ENCODE results near the gene CEP170B. TPM values are rescaled to one million over a fixed set of nuclear protein-coding genes. Genes with fewer than 3 reads are reported as not detected.

The CEP170B gene
- total RNA-seq, 2 donors from 2014 or later = 29.1 to 81.2 TPM

- TF ChIP-seq CTCF (IDR thresholded peaks at IDR 0.05) = no peak
- no peak for TF ChIP-seq POLR2AphosphoS5 (IDR thresholded peaks at IDR 0.05)
- no peak for TF ChIP-seq POLR2A (IDR thresholded peaks at IDR 0.05)
- Histone ChIP-seq H3K4me1 (replicated peaks) (peaks cover 3% of the 10 kb centered on the region), H3K27ac (no peak overlapping the region), H3K36me3 (no peaks in the 10 kb centered on the region), H3K4me3 (no peak overlapping the region), H3K9me3 (no peaks in the 10 kb centered on the region), H3K27me3 (replicated peaks; ENCODE audit: insufficient read depth) (no peaks in the 10 kb centered on the region)
- 61% methylated on average over 5 of the region's 8 CpGs for WGBS
- no peak for DNase-seq (ENCODE audit: low spot score)
- intact Hi-C loops (cut with DNase I) = no loop called here
These were observed 9.1 kb downstream of the CEP170B start for GRCh38 chr14:104874110-104874531.

GRCh38 chr14:104874571-104875411, 9.7 kb downstream of the CEP170B start:
- Histone ChIP-seq H3K27me3 (replicated peaks; ENCODE audit: insufficient read depth) (no peaks in the 10 kb centered on the region), H3K27ac (no peak overlapping the region), H3K4me1 (replicated peaks) (peaks cover 3% of the 10 kb centered on the region), H3K36me3 (no peaks in the 10 kb centered on the region), H3K9me3 (no peaks in the 10 kb centered on the region), H3K4me3 (no peak overlapping the region)
- 78% methylated on average over 15 of the region's 16 CpGs for WGBS
- intact Hi-C loops (cut with DNase I) = no loop called here
- DNase-seq (ENCODE audit: low spot score) = no peak
- no peak for TF ChIP-seq POLR2A (IDR thresholded peaks at IDR 0.05)
- TF ChIP-seq POLR2AphosphoS5 (IDR thresholded peaks at IDR 0.05) = no peak
- TF ChIP-seq CTCF (IDR thresholded peaks at IDR 0.05) = no peak

GRCh38 chr14:104875412-104875751, 10.3 kb downstream of the CEP170B start:
- H3K4me1 ChIP-seq (replicated peaks) = peaks cover 3% of the 10 kb centered on the region
- H3K36me3 ChIP-seq = no peaks in the 10 kb centered on the region
- no peaks in the 10 kb centered on the region for H3K27me3 ChIP-seq (replicated peaks; ENCODE audit: insufficient read depth)
- no peak overlapping the region for H3K4me3 ChIP-seq
- intact Hi-C loops (cut with DNase I) = no loop called here
- no peak overlapping the region for H3K27ac ChIP-seq
- 95% methylated on average over 13 of the region's 13 CpGs for WGBS
- DNase-seq (ENCODE audit: low spot score) = no peak
- no peaks in the 10 kb centered on the region for H3K9me3 ChIP-seq
- TF ChIP-seq POLR2AphosphoS5 (IDR thresholded peaks at IDR 0.05) (no peak), CTCF (IDR thresholded peaks at IDR 0.05) (no peak), POLR2A (IDR thresholded peaks at IDR 0.05) (no peak)

GRCh38 chr14:104875811-104876210, 10.7 kb downstream of the CEP170B start:
- 92% methylated on average over 8 of the region's 8 CpGs for WGBS
- TF ChIP-seq POLR2AphosphoS5 (IDR thresholded peaks at IDR 0.05) = no peak
- TF ChIP-seq POLR2A (IDR thresholded peaks at IDR 0.05) = no peak
- TF ChIP-seq CTCF (IDR thresholded peaks at IDR 0.05) = no peak
- H3K4me3 ChIP-seq = no peak overlapping the region
- no peaks in the 10 kb centered on the region for H3K27me3 ChIP-seq (replicated peaks; ENCODE audit: insufficient read depth)
- no peaks in the 10 kb centered on the region for H3K9me3 ChIP-seq
- H3K36me3 ChIP-seq = no peaks in the 10 kb centered on the region
- peaks cover 3% of the 10 kb centered on the region for H3K4me1 ChIP-seq (replicated peaks)
- no peak for DNase-seq (ENCODE audit: low spot score)
- no peak overlapping the region for H3K27ac ChIP-seq
- intact Hi-C loops (cut with DNase I) = no loop called here

- 79% methylated on average over 5 of the region's 8 CpGs for WGBS
- H3K27ac ChIP-seq = no peak overlapping the region
- DNase-seq (ENCODE audit: low spot score) = no peak
These were observed 11.2 kb downstream of the CEP170B start for GRCh38 chr14:104876251-104876699.

More at GRCh38 chr14:104876251-104876699, 11.2 kb downstream of the CEP170B start:
- no peaks in the 10 kb centered on the region for H3K9me3 ChIP-seq
- TF ChIP-seq POLR2A (IDR thresholded peaks at IDR 0.05) (no peak), POLR2AphosphoS5 (IDR thresholded peaks at IDR 0.05) (no peak), CTCF (IDR thresholded peaks at IDR 0.05) (no peak)
- no peaks in the 10 kb centered on the region for H3K36me3 ChIP-seq
- H3K27me3 ChIP-seq (replicated peaks; ENCODE audit: insufficient read depth) = no peaks in the 10 kb centered on the region
- intact Hi-C loops (cut with DNase I) = no loop called here
- peaks cover 3% of the 10 kb centered on the region for H3K4me1 ChIP-seq (replicated peaks)
- no peak overlapping the region for H3K4me3 ChIP-seq

All from prostate gland (tissue), 2 donors.